A549 (cell line): ENCODE results near the gene RIPK4. TPM values are rescaled to one million over a fixed set of nuclear protein-coding genes. Genes with fewer than 3 reads are reported as not detected.

Experiments
- ATAC-seq, 2 experiments: fragments of 200-7000 bp in 1 of 2; fragments of >200 bp in 1 of 2; cut with Nextera tagmentation in 1 of 2; cut with Tn5 transposase in 1 of 2; 3 replicates each; pipeline versions ENCODE4 v1.8.0 to v1.9.1; 2018 to 2020; ENCODE audit warnings: mild to moderate bottlenecking in 1 of 2, moderate library complexity in 1 of 2
- CTCF ChIA-PET: fragments of 300-600 bp; sonication (Branson Sonifier 250); formaldehyde crosslinking; extraction: SDS; loops from one replicate; lab custom pipeline; 2021; ENCODE audit warnings: antibody characterized with exemption, inconsistent platforms; lab: Yijun Ruan, JAX
- POLR2A ChIA-PET: fragments of 350-600 bp; formaldehyde crosslinking; extraction: SDS; loops from one replicate; lab custom pipeline; 2021; ENCODE audit warnings: antibody characterized with exemption, inconsistent platforms; lab: Yijun Ruan, JAX
- DNase-seq, 2 experiments: peaks; one replicate each; pipeline versions ENCODE4 v3.0.0 to v3.0.0-alpha.2; 2011 to 2016; ENCODE audit warnings: low read depth in 1 of 2, low spot score in 1 of 2
- FAIRE-seq: peaks from 2 replicates; lab custom pipeline; 2011; peaks lifted over from hg19 to GRCh38; lab: Jason Lieb, UNC
- H3K27ac ChIP-seq, 2 experiments: fragments of >200 bp; sonication (Bioruptor Twin); formaldehyde crosslinking; 3 replicates each; pipeline ENCODE4 v1.5.1; 2016 to 2017
- H3K4me1 ChIP-seq: fragments of >200 bp; sonication (Bioruptor Twin); formaldehyde crosslinking; 3 replicates; pipeline ENCODE4 v1.6.1; 2016
- H3K4me2 ChIP-seq: fragments of >200 bp; sonication (Bioruptor Twin); formaldehyde crosslinking; 3 replicates; pipeline ENCODE4 v1.6.1; 2016
- H3K4me3 ChIP-seq: fragments of >200 bp; sonication (Bioruptor Twin); formaldehyde crosslinking; 3 replicates; pipeline ENCODE4 v1.5.1; 2016
- H3K9me3 ChIP-seq: fragments of >200 bp; sonication (Bioruptor Twin); formaldehyde crosslinking; 3 replicates; pipeline ENCODE4 v1.6.1; 2016
- CBX8 ChIP-seq: fragments of 200-600 bp; sonication (generic); IDR thresholded peaks from 2 replicates; pipeline ENCODE4 v1.6.1; 2016
- CHD4 ChIP-seq: fragments of 200-600 bp; sonication (generic); IDR thresholded peaks from 2 replicates; pipeline ENCODE4 v1.6.1; 2016; ENCODE audit warnings: antibody characterized with exemption, mild to moderate bottlenecking, borderline replicate concordance
- E2F6 ChIP-seq: IDR thresholded peaks from 2 replicates; pipeline ENCODE4 v1.6.1; 2012; ENCODE audit warnings: low read depth, borderline replicate concordance
- EHMT2 ChIP-seq: fragments of 200-600 bp; sonication (generic); IDR thresholded peaks from 2 replicates; pipeline ENCODE4 v1.6.1; 2016; ENCODE audit warnings: antibody characterized with exemption, low read depth, mild to moderate bottlenecking, moderate library complexity
- ELK1 ChIP-seq: fragments of 150-350 bp; IDR thresholded peaks from 2 replicates; pipeline ENCODE4 v1.6.1; 2014; ENCODE audit warnings: low read depth, mild to moderate bottlenecking, low read length
- ESRRA ChIP-seq: fragments of 150-350 bp; IDR thresholded peaks from 2 replicates; pipeline ENCODE4 v1.6.1; 2014; ENCODE audit warnings: mild to moderate bottlenecking, low read length, borderline replicate concordance
- FOSL2 ChIP-seq, 2 experiments: fragments of 450-650 bp in 1 of 2; fragments of >200 bp in 1 of 2; sonication (Bioruptor Twin) in 1 of 2; formaldehyde crosslinking; IDR thresholded peaks; 2 replicates each; pipeline versions ENCODE4 v1.5.0 to v1.6.1; 2016 to 2020; ENCODE audit warnings: mild to moderate bottlenecking in 1 of 2, moderate library complexity in 1 of 2
- HMGXB4 ChIP-seq: fragments of 250-450 bp; sonication (Bioruptor Pico); IDR thresholded peaks from 2 replicates; pipeline ENCODE4 v1.5.0; 2021; ENCODE audit warnings: mild to moderate bottlenecking, moderate library complexity, borderline replicate concordance
- HOXA7 ChIP-seq: fragments of 250-450 bp; sonication (Bioruptor Pico); IDR thresholded peaks from 2 replicates; pipeline ENCODE4 v1.5.0; 2020; ENCODE audit warnings: mild to moderate bottlenecking, moderate library complexity
- HOXB5 ChIP-seq: fragments of 250-450 bp; sonication (Bioruptor Pico); IDR thresholded peaks from 2 replicates; pipeline ENCODE4 v1.5.0; 2020; ENCODE audit warnings: mild to moderate bottlenecking, moderate library complexity
- JUN ChIP-seq, 2 experiments: fragments of >200 bp; sonication (Bioruptor Twin); formaldehyde crosslinking; IDR thresholded peaks; 2 replicates in 1 of 2; 3 replicates in 1 of 2; pipeline ENCODE4 v1.6.1; 2016 to 2017
- KDM5A ChIP-seq: fragments of 200-600 bp; sonication (generic); IDR thresholded peaks from 2 replicates; pipeline ENCODE4 v1.6.1; 2016; ENCODE audit warnings: antibody characterized with exemption, mild to moderate bottlenecking
- PHF8 ChIP-seq: fragments of 200-600 bp; sonication (generic); IDR thresholded peaks from 2 replicates; pipeline ENCODE4 v1.6.1; 2016; ENCODE audit warnings: low read depth, mild to moderate bottlenecking, antibody characterized with exemption, moderate library complexity, borderline replicate concordance
- POLR2A ChIP-seq: IDR thresholded peaks from 2 replicates; pipeline ENCODE4 v1.6.1; 2012; ENCODE audit warnings: mild to moderate bottlenecking, low read length
- RAD21 ChIP-seq, 2 experiments: fragments of >200 bp in 1 of 2; sonication (Bioruptor Twin) in 1 of 2; formaldehyde crosslinking in 1 of 2; IDR thresholded peaks in 1 of 2; conservative IDR thresholded peaks in 1 of 2; 2 replicates in 1 of 2; 3 replicates in 1 of 2; pipeline ENCODE4 v1.6.1; 2012 to 2018; ENCODE audit warnings: inconsistent platforms in 1 of 2
- RARB ChIP-seq: fragments of 250-450 bp; sonication (Bioruptor Pico); IDR thresholded peaks from 2 replicates; pipeline ENCODE4 v1.8.0; 2021; ENCODE audit warnings: mild to moderate bottlenecking, moderate library complexity
- RFX5 ChIP-seq: fragments of 450-650 bp; IDR thresholded peaks from 2 replicates; pipeline ENCODE4 v1.7.1; 2014; ENCODE audit warnings: antibody characterized with exemption, mild to moderate bottlenecking, moderate library complexity
- RNF2 ChIP-seq: fragments of 200-600 bp; sonication (generic); IDR thresholded peaks from 2 replicates; pipeline ENCODE4 v1.6.1; 2016; ENCODE audit warnings: low read depth, mild to moderate bottlenecking, antibody characterized with exemption, moderate library complexity, borderline replicate concordance
- SMC3 ChIP-seq: fragments of >200 bp; sonication (Bioruptor Twin); formaldehyde crosslinking; IDR thresholded peaks from 3 replicates; pipeline ENCODE4 v1.6.1; 2018; ENCODE audit warnings: inconsistent platforms
- SREBF2 ChIP-seq: fragments of 450-650 bp; IDR thresholded peaks from 2 replicates; pipeline ENCODE4 v1.6.1; 2014; ENCODE audit warnings: mild to moderate bottlenecking, moderate library complexity
- TFCP2L1 ChIP-seq: fragments of 250-450 bp; sonication (Bioruptor Pico); IDR thresholded peaks from 2 replicates; pipeline ENCODE4 v1.5.0; 2021; ENCODE audit warnings: mild to moderate bottlenecking
- USF2 ChIP-seq: fragments of 450-650 bp; IDR thresholded peaks from 2 replicates; pipeline ENCODE4 v1.6.1; 2014; ENCODE audit warnings: antibody characterized with exemption
- ZSCAN20 ChIP-seq: fragments of 250-450 bp; sonication (Bioruptor Pico); IDR thresholded peaks from 2 replicates; pipeline ENCODE4 v1.8.0; 2022; ENCODE audit warnings: mild to moderate bottlenecking, moderate library complexity
- WGBS: methylation state at CpG from one replicate; pipeline ENCODE4 v1.1.6; 2017; ENCODE audit errors: missing lambda C conversion rate; 5-methylcytosine and 5-hydroxymethylcytosine counted together
- polyA plus RNA-seq, 4 experiments: library from polyadenylated mRNA; depleted of rRNA in 3 of 4; stranded (reverse); fragments of >200 nt; fragmentation: RNase III in 1 of 4; extraction: RNeasy Plus Mini Kit Qiagen cat#74134 plus additional on column Dnase treatment in 1 of 4; gene quantifications; 2 replicates in 3 of 4; 3 replicates in 1 of 4; pipeline ENCODE4 v1.2.3, GENCODE V29; 2011 to 2017

The RIPK4 gene
- polyA plus RNA-seq, 2 of the 4 experiments (the other 2 are of a cell fraction): 3.0 to 5.7 TPM

GRCh38 chr21:41802198-41802584 lies 35.3 kb upstream of the RIPK4 start:
- WGBS: 93% methylated on average over 5 of the region's 5 CpGs
- POLR2A ChIA-PET: no interaction called here
- DNase-seq (no peak), ATAC-seq (no peak), FAIRE-seq (no peak)
- H3K27ac ChIP-seq: no peak overlapping the region
- CTCF ChIA-PET: interaction anchor here (1.9 kb wide), 1 partner anchor 14 kb away, joined by 8 read pairs; no protein-coding TSS in a partner anchor
- no peaks in the 10 kb centered on the region for H3K4me1 ChIP-seq
- TF ChIP-seq ZSCAN20 (CRISPR knock-in tag): no peak
- TF ChIP-seq HOXA7 (CRISPR knock-in tag): no peak
- no peak for TF ChIP-seq JUN (IDR thresholded peaks at IDR 0.05)
- no peak for TF ChIP-seq SREBF2
- no peak for TF ChIP-seq HMGXB4 (CRISPR knock-in tag)
- no peak for TF ChIP-seq RFX5
- TF ChIP-seq ELK1: no peak
- TF ChIP-seq HOXB5 (CRISPR knock-in tag): no peak
- no peak for TF ChIP-seq FOSL2 (IDR thresholded peaks at IDR 0.05)
- TF ChIP-seq FOSL2 (CRISPR knock-in tag; IDR thresholded peaks at IDR 0.05): no peak
- no peak for TF ChIP-seq SMC3
- TF ChIP-seq TFCP2L1 (CRISPR knock-in tag): no peak
- TF ChIP-seq PHF8: no peak
- no peak for TF ChIP-seq POLR2A
- no peak for TF ChIP-seq RNF2
- TF ChIP-seq E2F6: no peak
- TF ChIP-seq CBX8: no peak
- TF ChIP-seq USF2: no peak
- no peak for TF ChIP-seq ESRRA
- no peak overlapping the region for H3K4me3 ChIP-seq
- H3K4me2 ChIP-seq: no peak overlapping the region
- no peaks in the 10 kb centered on the region for H3K9me3 ChIP-seq

GRCh38 chr21:41801321-41802197 lies 34.7 kb upstream of the RIPK4 start:
- Histone ChIP-seq H3K27ac (no peak overlapping the region), H3K4me2 (no peak overlapping the region), H3K4me1 (no peaks in the 10 kb centered on the region), H3K9me3 (no peaks in the 10 kb centered on the region), H3K4me3 (no peak overlapping the region)
- DNase-seq: no peak
- CTCF ChIA-PET: interaction anchor here (1.0 to 1.9 kb wide), 3 partner anchors 13 to 189 kb away, joined by 5 to 8 read pairs (median 6); no protein-coding TSS in a partner anchor
- TF ChIP-seq KDM5A (no peak), RNF2 (no peak), EHMT2 (no peak), RAD21 (conservative IDR thresholded peaks at IDR 0.05 in 1 of 2, IDR thresholded peaks at IDR 0.05 in 1 of 2) (no peak), HOXB5 (CRISPR knock-in tag) (no peak), FOSL2 (IDR thresholded peaks at IDR 0.05) (no peak), FOSL2 (CRISPR knock-in tag; IDR thresholded peaks at IDR 0.05) (no peak), PHF8 (no peak), RFX5 (no peak), SMC3 (no peak), RARB (CRISPR knock-in tag) (no peak), POLR2A (no peak), CHD4 (no peak), ESRRA (no peak), USF2 (no peak)
- POLR2A ChIA-PET: no interaction called here
- FAIRE-seq: no peak
- no peak for ATAC-seq
- WGBS: 95% methylated on average over 23 of the region's 32 CpGs
